DND-41 (cell line): ENCODE measurements around the gene RBSN.

ENCODE experiments used
- ATAC-seq: fragments of 200-7000 bp; cut with Tn5 transposase; 3 replicates; pipeline ENCODE4 v1.9.1; 2021; ENCODE audit warnings: low read depth; ENCODE audit not compliant: insufficient read depth
- DNase-seq: peaks from one replicate; pipeline ENCODE4 v3.0.0-alpha.2; 2020
- H2AFZ ChIP-seq: 2 replicates; pipeline ENCODE4 v1.6.0; 2012; ENCODE audit warnings: low read depth, low read length
- H3K27ac ChIP-seq: 2 replicates; pipeline ENCODE4 v1.5.1; 2012; ENCODE audit warnings: low read length, inconsistent platforms
- H3K27me3 ChIP-seq: fragments of 200-600 bp; sonication (generic); 2 replicates; pipeline ENCODE4 v1.6.0; 2012; ENCODE audit warnings: low read length, mild to moderate bottlenecking, inconsistent platforms; ENCODE audit not compliant: insufficient read depth, poor library complexity
- H3K36me3 ChIP-seq: 2 replicates; pipeline ENCODE4 v1.5.1; 2012; ENCODE audit warnings: low read length, inconsistent platforms; ENCODE audit not compliant: insufficient read depth
- H3K4me1 ChIP-seq: 2 replicates; pipeline ENCODE4 v1.5.1; 2012; ENCODE audit warnings: mild to moderate bottlenecking, low read length; ENCODE audit not compliant: insufficient read depth
- H3K4me2 ChIP-seq: 2 replicates; pipeline ENCODE4 v1.6.0; 2012; ENCODE audit warnings: mild to moderate bottlenecking, moderate library complexity, low read length, inconsistent platforms; ENCODE audit not compliant: insufficient read depth
- H3K4me3 ChIP-seq, 2 experiments: fragments of 200-600 bp in 1 of 2; shearing (Covaris generic) in 1 of 2; 2 replicates each; pipeline ENCODE4 v1.5.1; 2012 to 2016; ENCODE audit warnings: inconsistent platforms in 2 of 2, low read length in 2 of 2, mild to moderate bottlenecking in 2 of 2, low read depth in 1 of 2, moderate library complexity in 1 of 2
- H3K79me2 ChIP-seq: 2 replicates; pipeline ENCODE4 v1.6.0; 2012; ENCODE audit warnings: low read length, inconsistent platforms; ENCODE audit not compliant: insufficient read depth
- H3K9ac ChIP-seq: 2 replicates; pipeline ENCODE4 v1.6.0; 2012; ENCODE audit warnings: low read depth, mild to moderate bottlenecking, inconsistent platforms, low read length, moderate library complexity
- H3K9me3 ChIP-seq: 2 replicates; pipeline ENCODE4 v1.5.1; 2012; ENCODE audit warnings: low read length, moderate library complexity, mild to moderate bottlenecking, inconsistent platforms; ENCODE audit not compliant: insufficient read depth, severe bottlenecking
- H4K20me1 ChIP-seq: 2 replicates; pipeline ENCODE4 v1.6.0; 2012; ENCODE audit warnings: low read length; ENCODE audit not compliant: insufficient read depth
- CTCF ChIP-seq: IDR thresholded peaks from 2 replicates; pipeline ENCODE4 v1.5.1; 2012; ENCODE audit warnings: borderline replicate concordance, low read length, moderate library complexity, mild to moderate bottlenecking; ENCODE audit not compliant: poor library complexity, severe bottlenecking; ENCODE audit errors: extremely low read depth
- EZH2 ChIP-seq: IDR thresholded peaks from 3 replicates; pipeline ENCODE4 v1.6.1; 2012; ENCODE audit warnings: borderline replicate concordance, low read depth, mild to moderate bottlenecking, moderate library complexity, low read length, inconsistent platforms; ENCODE audit not compliant: severe bottlenecking

RBSN gene

DNA sequence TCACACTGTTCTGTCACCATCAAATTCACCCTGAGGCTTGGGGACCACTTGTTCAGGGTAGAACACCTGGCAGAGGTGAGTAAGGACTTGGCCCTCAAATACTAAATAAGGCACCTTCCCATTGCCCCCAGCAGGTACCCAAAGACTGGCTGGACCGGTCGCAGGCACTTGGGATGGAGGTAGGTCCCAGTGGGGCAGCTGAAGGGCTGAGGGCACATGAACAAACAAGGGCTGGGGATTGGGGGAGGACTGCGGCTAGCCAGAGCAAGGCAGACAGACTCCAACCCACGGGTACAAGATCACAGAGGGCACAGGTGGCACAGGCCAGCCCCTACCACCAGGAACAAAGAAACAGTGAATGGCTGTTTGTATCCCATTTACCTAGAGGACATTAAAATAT lies 35.7 kb downstream of the RBSN start:
- TF ChIP-seq CTCF (no peak), EZH2 (no peak)
- peak overlapping the region in 1 of 2 experiments; percentile 100; a peak in 3 of 4 replicates for H3K4me3 ChIP-seq
- DNase-seq (no peak), ATAC-seq (no peak)
- peaks cover 26% of the 10 kb centered on the region for H3K36me3 ChIP-seq
- H3K27me3 ChIP-seq, result no peaks in the 10 kb centered on the region
- no peak overlapping the region for H2AFZ ChIP-seq
- peak overlapping the region; percentile 98 for H3K4me2 ChIP-seq
- peaks cover 13% of the 10 kb centered on the region; the same call in 1 of the 2 replicates for H4K20me1 ChIP-seq
- peak overlapping the region; percentile 5; the same call in 1 of the 2 replicates for H3K27ac ChIP-seq
- H3K9me3 ChIP-seq, result no peaks in the 10 kb centered on the region
- H3K4me1 ChIP-seq, result peaks cover 27% of the 10 kb centered on the region
- peak overlapping the region; percentile 99 for H3K9ac ChIP-seq
- peaks cover 51% of the 10 kb centered on the region for H3K79me2 ChIP-seq

- Histone ChIP-seq H2AFZ (no peak overlapping the region), H3K27ac (no peak overlapping the region), H3K79me2 (peaks cover 75% of the 10 kb centered on the region), H3K9me3 (no peaks in the 10 kb centered on the region), H3K4me3 (no peak overlapping the region), H3K36me3 (peaks cover 51% of the 10 kb centered on the region), H3K27me3 (no peaks in the 10 kb centered on the region), H3K4me2 (no peak overlapping the region), H3K4me1 (peaks cover 17% of the 10 kb centered on the region), H3K9ac (no peak overlapping the region), H4K20me1 (peaks cover 31% of the 10 kb centered on the region; the same call in 1 of the 2 replicates)
- ATAC-seq (no peak), DNase-seq (no peak)
- TF ChIP-seq EZH2 (no peak), CTCF (no peak)
Observed at GRCh38 chr3:15060029-15060428, 38.9 kb downstream of the RBSN start.

DNA sequence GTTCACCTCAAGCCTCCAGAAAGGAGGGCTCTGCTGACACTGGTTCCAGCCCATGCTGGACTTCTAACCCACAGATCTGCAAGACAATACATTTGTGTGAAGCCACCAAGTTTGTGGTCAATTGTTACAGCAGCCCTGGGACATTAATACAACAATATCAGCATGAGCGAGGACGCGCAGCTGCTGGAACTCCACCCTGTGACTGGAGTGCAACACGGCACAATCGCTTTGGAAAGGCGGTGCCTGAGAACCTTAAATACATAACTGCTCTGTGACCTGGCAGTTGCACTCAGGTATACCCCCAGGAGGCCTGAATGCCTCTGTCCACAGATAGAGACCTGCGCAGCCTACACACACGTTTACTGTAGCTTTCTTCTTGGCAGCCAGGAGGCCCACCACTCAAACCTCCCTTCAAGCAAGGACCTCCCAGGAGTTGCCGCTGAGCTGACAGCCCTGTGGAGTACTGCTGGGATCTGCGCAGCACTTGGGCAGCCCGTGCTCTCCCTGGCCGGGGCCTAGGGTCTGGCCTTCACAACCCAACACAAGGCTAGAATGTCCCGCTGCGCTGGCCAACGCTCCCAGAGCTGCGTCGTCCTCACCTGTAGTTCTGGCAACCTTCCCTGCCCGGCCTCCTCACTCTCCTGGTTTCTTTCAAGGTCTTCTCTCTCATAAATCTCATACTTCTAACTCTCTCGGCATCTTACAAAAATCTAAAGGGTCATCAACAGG lies 42.1 kb downstream of the RBSN start:
- Histone ChIP-seq H4K20me1 (peaks cover 34% of the 10 kb centered on the region; the same call in 1 of the 2 replicates), H3K79me2 (peaks cover 85% of the 10 kb centered on the region), H3K4me3 (no peak overlapping the region), H3K9me3 (no peaks in the 10 kb centered on the region), H3K27ac (no peak overlapping the region), H3K9ac (no peak overlapping the region), H3K4me1 (no peaks in the 10 kb centered on the region; the same call in 1 of the 2 replicates), H3K27me3 (no peaks in the 10 kb centered on the region), H2AFZ (no peak overlapping the region), H3K36me3 (peaks cover 60% of the 10 kb centered on the region), H3K4me2 (no peak overlapping the region)
- no peak for ATAC-seq
- TF ChIP-seq EZH2 (no peak), CTCF (no peak)
- DNase-seq, result no peak
